ENCODE measurements around the gene SH2D2A.

SH2D2A gene

DNA sequence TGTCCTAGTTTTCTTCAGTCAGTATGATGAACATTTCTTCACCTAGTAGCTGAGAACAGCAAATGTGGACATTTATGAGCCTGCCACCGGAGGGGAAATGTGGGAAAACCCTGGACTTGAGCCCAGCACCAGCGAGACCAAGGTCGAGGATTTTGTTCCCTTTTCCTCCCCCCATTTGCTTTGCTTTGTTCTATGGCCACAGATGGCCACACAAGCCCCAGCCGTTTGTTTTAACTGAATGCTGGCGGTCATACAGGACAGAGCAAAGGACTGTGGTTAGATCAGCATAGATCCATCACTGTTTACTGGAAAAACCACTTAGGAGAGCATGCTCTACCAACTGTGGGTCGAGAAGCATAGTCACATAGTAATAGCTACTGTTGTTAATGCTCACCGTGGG, 20.9 kb downstream of the SH2D2A start:
- Histone ChIP-seq H3K9ac (ENCODE audit: low read depth, low read length) (no peak overlapping the region), H3K4me3 (ENCODE audit: low read depth in 1 of 2, low read length in 2 of 2) (no peak overlapping the region), H3K4me2 (ENCODE audit: insufficient read depth, low read length) (no peak overlapping the region), H3K27me3 (ENCODE audit: insufficient read depth, low read length, poor library complexity) (no peaks in the 10 kb centered on the region), H3K27ac (ENCODE audit: low read length) (no peak overlapping the region), H3K79me2 (ENCODE audit: insufficient read depth, low read length) (no peaks in the 10 kb centered on the region), H2AFZ (ENCODE audit: low read depth, low read length) (no peak overlapping the region), H3K36me3 (ENCODE audit: insufficient read depth, low read length) (peaks cover 97% of the 10 kb centered on the region), H4K20me1 (ENCODE audit: insufficient read depth, low read length) (peaks cover 2% of the 10 kb centered on the region; the same call in 1 of the 2 replicates), H3K9me3 (ENCODE audit: insufficient read depth, low read length, severe bottlenecking) (no peaks in the 10 kb centered on the region), H3K4me1 (ENCODE audit: insufficient read depth, low read length) (no peaks in the 10 kb centered on the region)
- DNase-seq (no peak), ATAC-seq (ENCODE audit: insufficient read depth, low read depth) (no peak)
- TF ChIP-seq CTCF (IDR thresholded peaks at IDR 0.05; ENCODE audit: borderline replicate concordance, extremely low read depth, low read length, poor library complexity, severe bottlenecking): no peak
- no peak for TF ChIP-seq EZH2 (IDR thresholded peaks at IDR 0.05; ENCODE audit: borderline replicate concordance, low read depth, low read length, severe bottlenecking)

DNA sequence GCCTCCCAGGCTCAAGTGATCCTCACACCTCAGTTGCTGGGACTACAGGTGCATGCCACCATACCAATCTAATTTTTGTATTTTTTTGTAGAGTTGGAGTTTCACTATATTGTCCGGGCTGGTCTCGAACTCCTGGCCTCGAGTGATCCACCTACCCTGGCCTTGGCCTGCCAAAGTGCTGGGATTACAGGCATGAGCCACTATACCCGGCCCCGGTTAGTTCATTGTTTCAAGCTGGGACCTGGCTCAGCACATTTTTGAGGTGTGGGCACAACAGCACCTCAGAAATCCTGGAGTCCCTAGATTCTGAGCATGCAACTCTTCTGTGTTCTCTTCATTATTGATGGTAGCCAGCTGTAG, 21.3 kb downstream of the SH2D2A start:
- ATAC-seq (ENCODE audit: insufficient read depth, low read depth): no peak
- H3K36me3 ChIP-seq (ENCODE audit: insufficient read depth, low read length): peaks cover 97% of the 10 kb centered on the region
- H3K9ac ChIP-seq (ENCODE audit: low read depth, low read length): no peak overlapping the region
- H3K27ac ChIP-seq (ENCODE audit: low read length): no peak overlapping the region
- H3K4me2 ChIP-seq (ENCODE audit: insufficient read depth, low read length): no peak overlapping the region
- H3K27me3 ChIP-seq (ENCODE audit: insufficient read depth, low read length, poor library complexity): no peaks in the 10 kb centered on the region
- no peaks in the 10 kb centered on the region for H3K4me1 ChIP-seq (ENCODE audit: insufficient read depth, low read length)
- H4K20me1 ChIP-seq (ENCODE audit: insufficient read depth, low read length): peaks cover 2% of the 10 kb centered on the region; the same call in 1 of the 2 replicates
- H3K9me3 ChIP-seq (ENCODE audit: insufficient read depth, low read length, severe bottlenecking): no peaks in the 10 kb centered on the region
- no peak overlapping the region for H2AFZ ChIP-seq (ENCODE audit: low read depth, low read length)
- no peak for DNase-seq
- H3K79me2 ChIP-seq (ENCODE audit: insufficient read depth, low read length): no peaks in the 10 kb centered on the region
- TF ChIP-seq CTCF (IDR thresholded peaks at IDR 0.05; ENCODE audit: borderline replicate concordance, extremely low read depth, low read length, poor library complexity, severe bottlenecking) (no peak), EZH2 (IDR thresholded peaks at IDR 0.05; ENCODE audit: borderline replicate concordance, low read depth, low read length, severe bottlenecking) (no peak)
- no peak overlapping the region for H3K4me3 ChIP-seq (ENCODE audit: low read depth in 1 of 2, low read length in 2 of 2)

GRCh38 chr1:156794506-156795373, 21.9 kb downstream of the SH2D2A start:
- ATAC-seq (ENCODE audit: insufficient read depth, low read depth): peak; percentile 73
- no peaks in the 10 kb centered on the region for H3K79me2 ChIP-seq (ENCODE audit: insufficient read depth, low read length)
- no peak overlapping the region for H3K9ac ChIP-seq (ENCODE audit: low read depth, low read length)
- H3K27me3 ChIP-seq (ENCODE audit: insufficient read depth, low read length, poor library complexity): no peaks in the 10 kb centered on the region
- no peaks in the 10 kb centered on the region for H3K9me3 ChIP-seq (ENCODE audit: insufficient read depth, low read length, severe bottlenecking)
- no peak overlapping the region for H3K4me3 ChIP-seq (ENCODE audit: low read depth in 1 of 2, low read length in 2 of 2)
- no peak overlapping the region for H3K4me2 ChIP-seq (ENCODE audit: insufficient read depth, low read length)
- H3K27ac ChIP-seq (ENCODE audit: low read length): no peak overlapping the region
- peaks cover 97% of the 10 kb centered on the region for H3K36me3 ChIP-seq (ENCODE audit: insufficient read depth, low read length)
- no peak overlapping the region for H2AFZ ChIP-seq (ENCODE audit: low read depth, low read length)
- TF ChIP-seq CTCF (IDR thresholded peaks at IDR 0.05; ENCODE audit: borderline replicate concordance, extremely low read depth, low read length, poor library complexity, severe bottlenecking) (no peak), EZH2 (IDR thresholded peaks at IDR 0.05; ENCODE audit: borderline replicate concordance, low read depth, low read length, severe bottlenecking) (no peak)
- peak; percentile 18 for DNase-seq
- H3K4me1 ChIP-seq (ENCODE audit: insufficient read depth, low read length): no peaks in the 10 kb centered on the region
- H4K20me1 ChIP-seq (ENCODE audit: insufficient read depth, low read length): peaks cover 2% of the 10 kb centered on the region; the same call in 1 of the 2 replicates

All from DND-41 (cell line).